ENCODE measurements around the gene BBX.

Gene BBX

DNA sequence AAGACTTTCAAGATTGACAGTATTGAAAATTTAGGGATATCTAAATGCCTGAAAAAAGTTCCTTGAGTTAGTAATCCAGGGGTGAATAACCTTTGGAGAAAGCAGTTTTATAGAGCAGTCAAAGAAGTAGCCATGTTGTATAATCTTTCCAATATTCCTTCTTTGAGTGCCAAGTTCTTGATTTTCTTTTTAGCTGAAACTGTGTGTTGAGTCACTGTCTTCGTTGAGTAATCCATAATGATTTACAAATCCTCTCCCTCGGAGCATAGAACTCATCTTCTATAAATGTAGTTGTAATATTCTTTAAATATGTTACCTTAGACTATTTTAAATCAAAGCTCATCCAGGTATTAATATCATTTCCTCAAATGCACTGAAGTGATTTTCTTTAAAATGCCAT lies 135.2 kb downstream of the BBX start:
- no peak for DNase-seq (ENCODE audit: low read depth)

DNA sequence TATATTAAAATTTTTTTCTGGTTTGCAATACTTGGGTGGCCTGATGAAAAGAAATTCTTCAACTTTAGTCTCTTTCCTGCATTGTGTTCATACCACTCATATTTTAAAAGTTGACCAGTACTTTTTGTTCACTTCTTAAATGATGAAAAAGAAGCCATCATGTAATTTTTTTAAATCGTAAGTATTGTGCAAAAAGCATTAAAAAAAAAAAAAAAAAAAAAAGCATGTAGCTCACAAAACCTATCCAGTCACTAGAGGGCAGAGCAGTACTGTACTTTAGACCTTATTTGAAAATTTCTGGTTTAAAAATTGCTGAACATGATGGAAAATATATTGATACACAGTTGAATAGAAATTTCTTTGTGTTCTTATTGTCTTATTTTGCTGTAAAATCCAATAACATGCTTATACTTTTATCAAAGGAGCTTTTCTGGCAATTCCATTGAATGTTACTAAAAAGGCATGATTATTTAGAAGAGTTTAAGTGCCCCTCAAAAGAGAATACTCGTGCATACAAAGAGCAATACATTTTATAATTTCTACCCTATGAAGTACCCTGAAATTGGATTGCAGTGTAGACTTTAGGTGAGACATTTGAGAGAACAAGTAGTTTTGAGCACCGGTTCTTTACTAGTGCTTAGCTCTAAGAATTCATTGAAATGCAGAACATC lies 137.7 kb downstream of the BBX start:
- no peak for DNase-seq (ENCODE audit: low read depth)

DNA sequence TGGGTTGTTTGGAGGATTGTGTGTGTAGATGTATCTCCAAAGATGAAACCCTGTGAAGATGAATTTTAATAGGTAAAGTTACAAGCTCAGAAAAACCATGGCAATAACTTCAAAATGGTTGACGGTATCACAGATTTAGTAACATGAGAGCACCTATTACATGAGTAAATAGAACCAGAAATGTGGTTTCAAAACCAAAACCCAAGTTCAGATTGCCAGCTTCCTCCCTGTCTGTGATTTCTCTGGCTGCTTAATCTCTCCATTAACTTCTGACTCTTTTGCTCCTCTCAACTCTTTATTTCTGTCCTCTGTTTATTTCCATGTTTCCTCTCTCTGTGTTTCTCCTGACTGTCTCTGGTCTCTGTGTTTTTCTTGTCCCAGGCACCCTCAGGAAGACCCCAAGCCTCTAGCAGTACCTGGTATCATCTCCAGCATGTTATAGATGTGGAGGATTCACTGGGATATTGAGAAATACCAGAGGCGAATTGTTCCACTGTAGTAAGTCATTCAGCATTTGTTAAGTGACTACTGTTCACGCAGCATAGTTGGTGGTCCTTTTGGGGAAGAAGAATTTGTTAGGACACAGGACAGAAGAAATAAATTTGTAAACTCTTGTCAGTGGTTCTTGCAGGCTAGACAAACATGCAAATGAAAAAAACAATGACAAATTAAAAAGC lies 138.8 kb downstream of the BBX start:
- DNase-seq (ENCODE audit: low read depth): no peak

DNA sequence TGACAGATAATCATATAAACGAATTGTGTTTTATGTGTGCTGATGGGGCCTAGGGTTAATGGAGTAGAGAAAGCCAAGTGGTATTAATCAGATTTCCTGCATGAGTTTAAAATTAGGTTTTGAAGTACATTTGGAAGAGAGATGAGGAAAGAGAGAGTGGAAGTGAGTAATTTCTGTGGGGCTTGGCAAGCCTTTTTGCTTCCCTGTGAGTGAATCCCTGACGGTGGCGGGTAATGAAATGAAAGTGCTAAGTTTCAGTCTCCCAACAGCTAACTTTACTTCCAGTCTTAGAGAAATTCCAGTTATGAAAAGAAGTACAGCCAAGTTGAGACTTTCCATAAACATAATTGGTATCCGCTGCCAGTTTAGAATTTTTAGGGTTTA lies 139.4 kb downstream of the BBX start:
- no peak for DNase-seq (ENCODE audit: low read depth)

DNA sequence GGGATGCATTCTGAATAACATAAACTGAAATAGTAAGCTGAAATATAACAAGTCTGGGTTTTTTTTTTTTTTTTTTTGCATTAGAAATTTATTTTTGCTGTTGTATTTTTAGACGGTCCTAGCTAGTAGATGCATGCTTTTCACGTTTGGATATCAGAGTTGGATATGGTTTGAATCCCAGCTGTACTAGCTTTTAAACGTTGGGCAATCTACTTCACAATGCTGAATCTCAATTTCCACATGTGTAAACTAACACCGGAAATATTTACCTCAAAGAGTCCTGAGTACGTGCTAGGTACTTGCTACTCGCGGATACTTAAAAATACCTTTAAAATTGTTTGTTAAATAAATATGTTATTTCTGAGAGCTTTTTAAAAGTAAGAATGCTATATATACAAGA lies 139.8 kb downstream of the BBX start:
- DNase-seq (ENCODE audit: low read depth): no peak

DNA sequence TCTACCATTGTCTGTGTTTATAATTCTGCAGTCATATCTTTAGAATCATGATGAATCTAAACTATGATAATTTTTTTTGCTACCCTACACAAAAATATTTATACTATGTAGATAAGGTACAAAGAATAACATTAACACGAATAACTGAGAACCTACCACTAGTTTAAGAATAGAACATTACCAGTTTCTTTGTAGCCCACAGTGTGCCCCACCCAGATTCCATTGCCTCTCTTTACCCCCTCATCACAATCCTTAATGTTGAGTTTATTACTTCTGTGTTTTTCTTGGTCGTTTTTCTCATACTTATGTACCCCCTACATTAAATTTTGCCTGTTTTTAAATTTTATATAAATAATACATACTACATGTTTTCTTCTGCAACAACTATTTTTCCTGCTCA lies 140.5 kb downstream of the BBX start:
- no peak for DNase-seq (ENCODE audit: low read depth)

DNA sequence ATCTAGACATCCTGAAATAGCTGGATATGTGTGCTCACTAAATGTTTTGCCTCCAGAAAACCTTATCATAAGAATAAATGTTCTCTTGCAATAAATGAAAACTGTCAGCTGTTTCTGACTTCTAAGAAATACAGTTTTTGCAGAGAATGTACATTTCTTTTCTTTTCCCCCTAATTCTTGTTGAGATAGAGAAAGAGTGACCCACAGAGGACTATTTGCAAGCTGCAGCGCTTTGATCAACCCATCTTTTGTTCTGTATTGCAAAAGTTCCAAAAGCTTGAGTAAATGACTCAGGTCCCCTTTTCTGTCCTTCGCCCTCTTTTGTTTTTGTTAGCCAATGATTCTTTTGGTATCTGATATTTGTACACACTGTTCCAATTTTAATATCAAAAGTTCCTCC lies 141.9 kb downstream of the BBX start:
- no peak for DNase-seq (ENCODE audit: low read depth)

DNA sequence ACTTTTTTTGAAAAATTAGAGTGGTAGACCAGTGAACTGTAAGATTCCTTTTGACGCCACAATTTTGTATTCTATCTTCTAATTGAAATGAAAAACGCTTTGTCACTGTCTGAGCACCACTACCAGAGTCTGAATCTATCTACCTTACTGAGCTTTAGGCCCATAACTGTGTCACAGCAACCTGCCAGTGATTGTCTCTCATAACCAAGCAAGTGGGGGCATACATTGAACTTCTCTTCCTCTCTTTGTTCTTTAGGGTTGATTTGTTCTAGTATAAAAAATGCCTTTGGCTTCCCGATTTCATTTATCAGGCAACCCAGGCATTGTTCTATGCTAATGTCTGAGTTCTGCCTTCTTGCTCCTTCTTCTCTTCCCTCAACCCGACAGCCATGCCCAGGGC lies 142.6 kb downstream of the BBX start:
- DNase-seq (ENCODE audit: low read depth): no peak

DNA sequence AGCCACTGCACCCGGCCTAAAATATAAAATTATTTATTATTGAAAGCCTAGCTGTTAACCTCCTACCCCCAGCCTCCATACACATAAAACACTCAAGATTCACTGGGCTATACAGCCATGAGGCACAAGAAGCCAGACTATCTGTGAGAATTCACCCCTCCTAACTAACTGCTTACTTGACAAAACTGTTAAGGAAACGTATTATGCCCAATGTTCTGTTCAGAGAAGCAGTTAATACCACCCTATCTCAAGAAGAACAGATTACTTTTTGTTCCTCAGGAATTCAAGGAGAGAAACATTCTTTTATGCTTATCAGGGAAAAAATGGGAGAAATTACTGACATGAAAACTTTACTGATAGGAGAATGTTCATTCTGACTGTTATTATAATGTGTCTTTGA lies 144.1 kb downstream of the BBX start:
- DNase-seq (ENCODE audit: low read depth): no peak

DNA sequence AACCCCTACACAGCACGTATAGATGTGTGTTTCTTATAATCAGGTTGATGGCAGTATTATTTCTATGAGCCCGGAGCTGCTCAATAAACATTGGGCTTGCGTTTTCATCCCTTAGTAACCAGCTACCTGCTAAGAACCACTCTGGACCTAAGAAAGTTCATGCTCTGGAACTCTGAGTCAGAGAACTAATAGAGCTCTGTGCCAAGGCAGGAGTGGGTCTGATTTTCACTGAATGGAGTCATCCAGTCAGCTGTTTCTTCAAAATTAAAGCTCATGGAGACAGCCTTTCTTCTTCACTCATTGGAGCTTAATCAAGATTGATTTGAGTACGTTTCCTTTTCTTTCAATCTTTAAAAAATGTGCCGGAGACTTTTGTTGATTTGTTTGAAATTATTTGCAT lies 145.7 kb downstream of the BBX start:
- no peak for DNase-seq (ENCODE audit: low read depth)

DNA sequence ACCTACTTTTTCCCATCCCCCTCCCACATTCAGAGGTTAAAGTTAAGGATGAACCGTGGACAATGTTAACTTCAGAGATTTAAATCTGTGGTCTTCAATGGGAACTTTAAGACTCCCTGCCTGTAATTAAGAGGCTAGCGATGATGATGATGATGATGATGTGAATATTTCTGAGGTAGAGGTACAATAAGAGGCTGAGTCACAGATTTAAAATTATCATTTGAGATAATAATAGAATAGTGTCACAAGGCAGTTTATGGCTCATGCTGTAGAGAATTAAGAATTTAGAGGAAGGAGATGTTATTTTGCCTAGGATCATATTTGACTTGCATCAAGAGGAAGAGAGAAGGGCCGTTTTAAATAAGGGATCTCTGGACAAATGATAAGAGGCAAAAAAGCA lies 146.2 kb downstream of the BBX start:
- no peak for DNase-seq (ENCODE audit: low read depth)

DNA sequence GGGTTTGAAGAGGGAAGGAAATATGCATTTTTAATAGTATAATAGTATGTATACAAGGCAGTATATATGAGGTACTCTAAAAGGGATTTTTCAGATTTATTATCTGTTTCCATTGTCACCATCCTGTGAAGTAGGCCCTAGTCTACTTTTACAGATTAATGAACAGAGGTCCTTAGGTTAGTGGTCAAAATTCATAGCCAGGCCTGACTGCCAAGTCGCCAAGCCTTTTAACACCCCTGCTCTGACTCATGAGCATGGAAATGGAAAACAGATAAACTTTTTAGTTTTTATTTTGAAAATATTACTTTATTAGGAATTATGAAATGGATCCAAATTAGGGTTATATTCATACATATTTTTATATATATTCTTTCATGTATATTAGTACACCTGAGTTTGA lies 146.9 kb downstream of the BBX start:
- DNase-seq (ENCODE audit: low read depth): no peak

DNA sequence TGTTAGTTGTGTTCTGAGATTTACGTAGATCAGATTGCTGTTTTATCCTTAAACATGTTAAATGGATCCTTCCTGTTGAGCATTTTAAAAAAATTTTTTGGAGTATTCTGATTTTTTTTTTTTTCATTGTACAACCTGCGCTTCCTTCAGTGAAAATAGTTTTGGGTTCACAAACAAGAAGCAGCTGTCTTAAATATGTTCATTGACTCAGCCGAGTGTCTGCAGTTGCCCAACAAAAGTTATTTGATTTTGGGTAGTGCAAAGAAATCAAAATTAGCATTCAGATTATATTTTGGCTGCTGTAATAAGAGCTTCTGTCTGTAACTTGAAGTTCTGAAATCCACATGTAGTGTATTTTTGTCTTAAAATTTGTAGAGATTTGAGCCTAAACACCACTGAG lies 148.2 kb downstream of the BBX start:
- no peak for DNase-seq (ENCODE audit: low read depth)

DNA sequence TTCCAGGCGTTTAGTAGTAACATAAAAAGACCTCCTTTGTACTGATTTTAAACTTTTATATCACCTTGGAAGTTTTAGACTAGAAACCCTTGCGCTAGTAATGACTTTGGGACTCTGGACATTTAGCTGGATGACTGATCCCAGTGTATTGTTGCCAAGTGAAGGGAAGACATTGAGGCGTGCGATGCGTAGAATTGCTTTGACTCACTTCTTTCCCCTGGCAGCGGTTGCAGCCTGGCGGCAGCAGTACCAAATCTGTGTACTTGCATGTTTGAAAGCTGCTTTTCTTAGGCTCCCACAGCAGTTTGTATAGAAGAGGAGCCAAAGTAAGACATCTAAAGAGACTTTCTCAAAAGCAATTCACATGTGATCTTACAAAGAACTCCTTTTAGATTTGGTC lies 151.6 kb downstream of the BBX start:
- no peak for DNase-seq (ENCODE audit: low read depth)

DNA sequence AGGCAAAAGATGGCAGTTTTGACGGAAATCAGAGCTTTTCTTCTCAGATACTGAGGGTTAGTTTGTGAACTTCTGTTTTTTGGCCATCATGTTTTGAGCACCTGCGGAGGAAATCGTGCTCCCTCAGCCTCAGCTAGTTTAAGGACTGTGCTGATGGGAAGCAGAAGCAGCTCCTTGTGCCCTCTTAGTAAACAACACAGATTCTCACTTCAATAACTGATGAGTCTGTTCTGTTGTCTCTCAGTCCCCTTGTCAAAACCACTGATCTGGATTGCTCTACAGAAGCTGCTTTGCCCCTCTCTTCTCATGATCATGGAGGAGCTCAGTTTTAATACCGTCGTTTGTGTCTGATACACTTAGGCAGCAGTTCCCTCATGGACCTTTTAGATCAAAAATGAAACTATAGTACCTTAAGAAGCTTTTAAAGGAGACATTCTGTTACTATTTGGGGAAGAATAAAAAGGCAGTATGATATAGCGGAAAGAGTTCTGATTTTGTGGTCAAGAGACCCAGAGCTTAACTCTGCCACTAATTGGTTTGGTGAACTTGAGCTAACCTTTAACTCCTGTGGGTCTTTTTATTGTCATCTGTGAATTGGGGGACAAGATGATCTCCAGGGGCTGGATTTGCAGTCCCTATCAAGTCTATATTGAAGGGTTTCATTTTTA lies 152.6 kb downstream of the BBX start:
- no peak for DNase-seq (ENCODE audit: low read depth)

DNA sequence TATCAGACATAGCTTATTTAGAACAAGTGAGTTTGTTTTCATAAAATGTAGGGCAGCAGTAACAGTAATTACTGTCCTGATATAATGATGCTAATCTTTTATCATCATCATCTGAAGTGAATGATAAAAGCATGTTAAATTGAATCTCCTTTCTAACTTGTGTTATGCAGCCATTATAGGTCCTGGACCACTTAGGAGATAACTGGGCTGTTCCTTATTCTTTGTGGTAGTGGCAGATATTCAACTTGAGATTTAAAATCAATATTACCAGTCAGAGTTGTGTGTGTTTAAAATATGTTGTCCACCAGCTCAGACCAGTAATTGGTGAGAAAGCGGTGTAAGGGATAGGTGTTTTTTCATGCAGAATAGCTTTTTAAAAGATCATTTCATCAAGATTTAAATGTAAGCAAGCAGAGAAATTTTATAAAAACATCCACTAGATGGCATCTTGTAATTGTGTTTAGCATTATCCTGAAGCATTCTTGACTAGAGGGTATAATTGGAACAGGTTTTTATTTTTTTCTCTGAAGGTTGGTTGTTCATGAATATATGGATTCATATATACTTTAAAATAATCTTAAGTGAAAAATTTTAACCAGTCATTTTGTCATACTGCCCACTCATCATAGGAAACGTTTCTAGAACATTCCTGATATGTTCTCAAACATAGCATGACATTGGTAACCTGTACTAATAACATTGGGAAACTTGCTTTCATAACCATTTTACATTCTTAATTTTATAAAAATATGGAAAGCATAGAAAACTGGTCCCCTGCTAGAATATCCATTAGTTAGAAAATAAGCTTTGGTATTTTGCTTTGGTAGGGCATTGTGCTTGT lies 153.9 kb downstream of the BBX start:
- DNase-seq (ENCODE audit: low read depth): no peak

DNA sequence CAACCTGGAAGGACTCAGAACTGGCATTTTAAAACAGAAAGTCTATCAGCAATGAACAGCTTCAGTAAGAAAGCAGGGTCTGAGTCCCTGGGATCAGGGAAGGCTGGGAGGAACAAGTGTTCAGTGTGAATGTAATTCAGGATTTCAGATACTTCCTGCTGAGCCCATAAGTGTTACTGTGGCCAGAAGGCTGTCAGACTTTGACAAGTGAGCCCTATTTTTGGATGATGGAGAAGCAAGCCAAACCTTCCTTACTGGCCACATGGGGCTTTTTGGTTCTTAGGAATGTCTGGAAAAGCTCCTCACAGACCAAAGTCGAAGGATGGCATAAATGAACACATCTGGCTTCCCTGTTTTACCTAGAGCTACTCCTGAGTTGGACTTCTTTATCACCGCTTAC lies 157.2 kb downstream of the BBX start:
- no peak for DNase-seq (ENCODE audit: low read depth)

DNA sequence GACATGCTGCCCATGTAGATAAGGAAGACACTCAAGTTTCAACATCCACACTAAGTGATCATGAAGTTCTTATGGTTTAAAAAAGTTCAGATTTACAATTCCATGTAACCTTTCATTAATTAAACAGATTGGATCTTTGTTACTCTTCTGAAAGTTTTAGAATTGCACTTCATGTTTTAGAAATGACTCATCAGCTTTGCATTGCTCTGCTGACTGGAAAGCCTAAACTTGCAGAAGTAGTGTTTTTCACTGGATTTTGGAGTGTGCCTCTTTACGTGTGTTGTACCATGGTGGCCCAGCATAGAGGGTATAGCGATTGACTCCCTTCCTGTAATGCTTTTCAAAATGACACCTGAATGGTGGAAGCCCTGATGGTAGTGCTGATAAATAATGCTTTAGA lies 157.9 kb downstream of the BBX start:
- no peak for DNase-seq (ENCODE audit: low read depth)

DNA sequence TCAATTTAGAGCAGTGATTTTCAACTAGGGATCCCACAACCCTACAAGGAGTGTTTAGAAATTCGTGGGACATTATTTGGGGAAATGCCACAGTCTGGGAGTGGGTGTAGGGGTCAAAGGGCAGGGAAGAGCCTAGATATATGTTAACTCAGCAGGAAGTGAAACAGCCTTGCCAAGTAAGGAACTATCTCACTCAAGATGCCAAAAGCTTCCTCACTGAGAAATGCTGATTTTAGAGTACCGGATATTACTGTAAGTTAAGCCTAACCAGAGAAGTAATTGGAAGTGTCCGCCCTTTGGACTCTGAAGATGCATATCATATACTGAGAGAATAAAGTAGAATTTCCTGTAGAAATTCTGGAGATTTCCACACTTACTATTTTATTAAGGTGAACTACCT lies 158.6 kb downstream of the BBX start:
- no peak for DNase-seq (ENCODE audit: low read depth)

DNA sequence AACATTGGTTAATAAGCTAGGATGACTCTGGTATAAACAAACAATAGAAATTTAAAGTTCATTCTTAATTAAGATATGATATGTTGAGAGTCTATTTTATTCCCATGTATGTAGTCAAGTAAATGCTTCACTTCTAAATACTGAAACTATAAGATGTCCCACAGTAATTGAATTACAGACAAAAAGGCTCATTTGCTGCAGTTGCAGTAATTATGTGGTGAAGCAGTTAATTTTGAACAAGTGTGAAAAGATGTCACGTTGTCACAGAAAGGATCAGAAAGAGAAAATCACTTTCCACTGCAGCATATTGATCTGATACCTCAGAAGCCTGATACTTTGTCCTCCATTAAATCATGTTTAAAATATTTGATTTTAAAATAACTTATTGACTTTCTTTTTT lies 159.8 kb downstream of the BBX start:
- DNase-seq (ENCODE audit: low read depth): no peak

DNA sequence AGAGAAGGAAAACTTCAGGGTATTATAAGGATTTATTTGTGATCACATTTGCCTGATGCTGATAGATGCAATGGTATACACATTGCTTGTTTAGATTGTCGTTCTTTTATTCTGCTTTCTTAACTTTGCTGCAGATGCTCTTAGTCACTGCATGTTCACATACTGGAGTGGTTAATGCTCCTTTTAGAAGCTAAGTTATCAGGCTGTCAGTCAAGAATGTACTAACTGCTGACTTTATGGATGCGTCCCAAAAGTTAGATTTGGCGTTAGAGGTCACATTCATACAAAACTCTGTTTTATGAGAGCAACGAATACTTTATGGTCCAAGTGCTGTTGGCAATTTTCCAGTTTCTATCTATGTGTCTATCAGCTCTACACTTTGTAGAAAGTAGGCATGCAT lies 160.7 kb downstream of the BBX start:
- no peak for DNase-seq (ENCODE audit: low read depth)

DNA sequence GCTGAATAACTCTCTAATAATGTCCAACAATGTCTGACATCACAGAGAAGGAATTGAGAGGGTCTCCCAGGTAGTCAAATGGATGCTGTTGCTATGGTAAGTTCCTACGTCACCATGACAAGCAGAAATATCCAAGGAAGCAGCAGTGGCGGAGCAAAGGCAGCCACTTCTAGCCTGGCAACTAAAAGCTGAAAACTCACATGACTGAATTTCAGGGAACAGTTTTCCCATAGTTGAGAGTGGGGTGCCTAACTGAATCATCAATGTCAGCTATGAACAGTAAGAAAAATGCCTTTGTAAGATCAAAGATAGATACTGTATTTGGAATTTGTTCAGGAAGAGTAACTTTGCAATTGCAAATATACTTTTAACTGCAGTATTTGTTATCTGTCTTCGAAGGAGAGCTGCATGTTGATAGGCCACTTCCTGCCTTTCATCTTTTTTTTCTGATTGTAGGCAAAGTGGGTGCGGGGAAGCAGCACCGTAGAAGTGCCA lies 161.7 kb downstream of the BBX start:
- no peak for DNase-seq (ENCODE audit: low read depth)

DNA sequence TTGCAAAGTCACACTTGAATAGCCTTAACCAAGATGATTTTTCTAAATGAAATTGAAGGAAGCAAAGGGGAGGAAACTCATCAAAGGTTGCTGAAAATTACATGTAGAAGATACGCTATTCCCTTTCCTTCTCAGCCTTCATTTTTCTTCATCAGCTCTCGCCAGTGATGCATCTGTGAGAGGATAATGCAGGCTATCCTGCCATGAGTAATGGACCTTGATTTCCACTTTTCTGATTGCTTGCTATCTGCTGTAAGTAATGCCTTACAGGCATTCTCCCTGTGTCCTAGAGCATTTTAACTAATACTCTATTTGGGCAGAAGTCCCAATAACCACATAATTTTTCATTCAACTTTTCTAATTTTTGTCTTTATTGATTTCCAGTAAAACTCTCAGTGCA lies 162.6 kb downstream of the BBX start:
- DNase-seq (ENCODE audit: low read depth): no peak
